SK-N-SH (cell line): ENCODE measurements around the gene MELK. TPM values are rescaled to one million over a fixed set of nuclear protein-coding genes. Genes with fewer than 3 reads are reported as not detected.

ENCODE experiments used
- CTCF ChIA-PET: fragments of 300-600, 350-600 bp; formaldehyde crosslinking; extraction: SDS; loops from one replicate; lab custom pipeline; 2021; lab: Yijun Ruan, JAX
- POLR2A ChIA-PET: fragments of 350-600 bp; sonication (Branson Sonifier 250); formaldehyde crosslinking; extraction: SDS; loops from one replicate; lab custom pipeline; 2020; ENCODE audit warnings: antibody characterized with exemption, inconsistent platforms; lab: Yijun Ruan, JAX
- DNase-seq: peaks from one replicate; pipeline ENCODE4 v3.0.0; 2012
- H2AFZ ChIP-seq: fragments of 200-600 bp; sonication (generic); 2 replicates; pipeline ENCODE4 v1.8.1; 2016; ENCODE audit warnings: antibody characterized with exemption, mild to moderate bottlenecking, low read depth
- H3F3A ChIP-seq: fragments of 200-600 bp; sonication (generic); replicated peaks from 2 replicates; pipeline ENCODE3; 2016; ENCODE audit warnings: antibody characterized with exemption, mild to moderate bottlenecking; ENCODE audit not compliant: insufficient read depth
- H3K27ac ChIP-seq, 2 experiments: fragments of 200-500 bp in 1 of 2; fragments of 200-600 bp in 1 of 2; sonication (Bioruptor generic) in 1 of 2; sonication (generic), shearing (Covaris generic) in 1 of 2; 2 replicates each; pipeline versions ENCODE4 v1.5.1 to v1.6.1; 2014 to 2016; ENCODE audit warnings: low read depth in 2 of 2, inconsistent platforms in 1 of 2, low read length in 1 of 2, mild to moderate bottlenecking in 1 of 2, mixed read lengths in 1 of 2
- H3K27me3 ChIP-seq: fragments of 200-600 bp; sonication (generic), shearing (Covaris generic); 2 replicates; pipeline ENCODE4 v1.6.1; 2016; ENCODE audit warnings: mixed run types; ENCODE audit not compliant: insufficient read depth
- H3K36me3 ChIP-seq, 2 experiments: fragments of 200-500 bp in 1 of 2; fragments of 200-600 bp in 1 of 2; sonication (Bioruptor generic) in 1 of 2; sonication (generic) in 1 of 2; replicated peaks in 1 of 2; 2 replicates each; pipeline versions ENCODE3 to v1.5.1; 2014 to 2016; ENCODE audit warnings: low read length in 1 of 2, mild to moderate bottlenecking in 1 of 2; ENCODE audit not compliant: insufficient read depth in 2 of 2, control insufficient read depth in 1 of 2
- H3K4me1 ChIP-seq, 2 experiments: fragments of 200-500 bp in 1 of 2; fragments of 200-600 bp in 1 of 2; sonication (Bioruptor generic) in 1 of 2; sonication (generic), shearing (Covaris generic) in 1 of 2; 2 replicates each; pipeline versions ENCODE4 v1.5.1 to v1.6.1; 2014 to 2016; ENCODE audit warnings: low read depth in 1 of 2, low read length in 1 of 2, mixed run types in 1 of 2; ENCODE audit not compliant: insufficient read depth in 2 of 2, control insufficient read depth in 1 of 2
- H3K4me2 ChIP-seq: fragments of 200-600 bp; sonication (generic), shearing (Covaris generic); 2 replicates; pipeline ENCODE4 v1.6.1; 2017; ENCODE audit warnings: mixed run types
- H3K4me3 ChIP-seq, 2 experiments: fragments of 200-500 bp in 1 of 2; fragments of 200-600 bp in 1 of 2; sonication (Bioruptor generic) in 1 of 2; sonication (generic), shearing (Covaris generic) in 1 of 2; 2 replicates each; pipeline versions ENCODE4 v1.5.1 to v1.8.1; 2014 to 2016; ENCODE audit warnings: low read depth in 2 of 2, inconsistent platforms in 1 of 2, low read length in 1 of 2, mild to moderate bottlenecking in 1 of 2, mixed read lengths in 1 of 2, moderate library complexity in 1 of 2
- H3K79me2 ChIP-seq: fragments of 200-600 bp; sonication (generic); 2 replicates; pipeline ENCODE4 v1.8.1; 2017; ENCODE audit warnings: mild to moderate bottlenecking; ENCODE audit not compliant: insufficient read depth
- H3K9ac ChIP-seq: fragments of 200-600 bp; sonication (generic); 2 replicates; pipeline ENCODE4 v1.6.1; 2017; ENCODE audit warnings: mixed run types
- H3K9me2 ChIP-seq: fragments of 200-600 bp; sonication (generic); 2 replicates; pipeline ENCODE4 v1.6.1; 2017; ENCODE audit warnings: mixed run types
- H3K9me3 ChIP-seq: fragments of 200-600 bp; sonication (generic); 2 replicates; pipeline ENCODE4 v1.6.1; 2017; ENCODE audit warnings: mixed run types, mild to moderate bottlenecking, moderate library complexity
- H4K20me1 ChIP-seq: fragments of 200-600 bp; sonication (generic); 2 replicates; pipeline ENCODE4 v1.6.1; 2017; ENCODE audit warnings: mild to moderate bottlenecking, mixed run types; ENCODE audit not compliant: insufficient read depth
- FOXJ3 ChIP-seq: sonication (generic); formaldehyde crosslinking; IDR thresholded peaks from 2 replicates; pipeline ENCODE4 v1.5.1; 2020; ENCODE audit warnings: mild to moderate bottlenecking, missing genetic modification reagents
- RAD21 ChIP-seq: IDR thresholded peaks from 2 replicates; pipeline ENCODE4 v1.6.1; 2012; ENCODE audit warnings: mild to moderate bottlenecking, low read length
- RCOR1 ChIP-seq: fragments of 150-350 bp; IDR thresholded peaks from 2 replicates; pipeline ENCODE4 v1.6.1; 2017; ENCODE audit warnings: antibody characterized with exemption, low read length
- RFX5 ChIP-seq: IDR thresholded peaks from 2 replicates; pipeline ENCODE4 v1.6.1; 2012; ENCODE audit warnings: mild to moderate bottlenecking, improper control_type of control experiment, low read length
- SMC3 ChIP-seq: IDR thresholded peaks from 2 replicates; pipeline ENCODE4 v1.6.1; 2012; ENCODE audit warnings: low read depth, low read length, improper control_type of control experiment
- YY1 ChIP-seq: IDR thresholded peaks from 2 replicates; pipeline ENCODE4 v1.4.0; 2012; ENCODE audit warnings: low read depth, mild to moderate bottlenecking
- ZBTB33 ChIP-seq: IDR thresholded peaks from 2 replicates; pipeline ENCODE4 v1.4.0; 2012; ENCODE audit warnings: low read depth, borderline replicate concordance
- WGBS: methylation state at CpG from one replicate; pipeline ENCODE4 v1.1.6; 2017; ENCODE audit warnings: low lambda C conversion rate; 5-methylcytosine and 5-hydroxymethylcytosine counted together
- polyA plus RNA-seq, 3 experiments: library from polyadenylated mRNA; depleted of rRNA; stranded (reverse); fragments of >200 nt; gene quantifications; 2 replicates each; pipeline ENCODE4 v1.2.3, GENCODE V29; 2012
- TF ChIP-seq, protein P1 (sequence below): fragments of 150-350 bp; IDR thresholded peaks from 2 replicates; pipeline ENCODE4 v1.6.1; 2017; ENCODE audit warnings: antibody characterized with exemption, low read length, low read depth, borderline replicate concordance
- TF ChIP-seq, protein P2 (sequence below): fragments of 150-350 bp; IDR thresholded peaks from 2 replicates; pipeline ENCODE4 v1.6.1; 2016; ENCODE audit warnings: mild to moderate bottlenecking, low read depth, low read length

The MELK gene
- polyA plus RNA-seq, 1 of the 3 experiments (the other 2 are of a cell fraction) = 16.5 TPM

DNA sequence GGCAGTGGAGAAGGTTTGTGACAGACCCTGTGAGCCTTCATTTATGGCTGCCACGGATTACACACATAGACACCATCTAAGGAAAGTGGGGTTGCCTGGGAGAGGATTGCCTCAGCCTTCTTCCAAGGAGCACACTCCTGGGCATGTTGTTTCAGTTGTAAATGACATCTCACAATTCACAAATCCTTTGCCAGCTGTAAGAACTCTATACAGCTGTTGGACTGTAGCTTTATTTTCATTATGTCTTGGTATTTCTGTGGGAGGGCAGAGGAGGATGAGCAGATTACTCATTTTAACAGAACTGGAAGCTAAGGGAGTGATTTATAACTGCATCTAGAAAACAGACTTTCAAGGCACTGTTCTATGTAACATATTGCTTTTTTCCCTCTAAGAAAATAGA lies 25.6 kb downstream of the MELK start:
- H3K4me1 ChIP-seq = peaks cover 0 to 11% of the 10 kb centered on the region in 2 experiments; a peak in 1 of 4 replicates
- no peaks in the 10 kb centered on the region for H3K9me3 ChIP-seq
- TF ChIP-seq, protein P1, sequence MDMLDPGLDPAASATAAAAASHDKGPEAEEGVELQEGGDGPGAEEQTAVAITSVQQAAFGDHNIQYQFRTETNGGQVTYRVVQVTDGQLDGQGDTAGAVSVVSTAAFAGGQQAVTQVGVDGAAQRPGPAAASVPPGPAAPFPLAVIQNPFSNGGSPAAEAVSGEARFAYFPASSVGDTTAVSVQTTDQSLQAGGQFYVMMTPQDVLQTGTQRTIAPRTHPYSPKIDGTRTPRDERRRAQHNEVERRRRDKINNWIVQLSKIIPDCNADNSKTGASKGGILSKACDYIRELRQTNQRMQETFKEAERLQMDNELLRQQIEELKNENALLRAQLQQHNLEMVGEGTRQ = no peak
- TF ChIP-seq RAD21 = no peak
- TF ChIP-seq ZBTB33 = no peak
- no peak for TF ChIP-seq SMC3
- no peak for TF ChIP-seq YY1
- TF ChIP-seq FOXJ3 (CRISPR knock-in tag) = no peak
- TF ChIP-seq RCOR1 = no peak
- no peak for TF ChIP-seq RFX5
- TF ChIP-seq, all 33 proteins: peak for 0
- ChIA-PET CTCF (interaction anchor here (0.8 to 2.7 kb wide), 8 partner anchors 12 to 182 kb away, joined by 3 to 16 read pairs (median 3); no protein-coding TSS in a partner anchor), POLR2A (no interaction called here)
- Histone ChIP-seq H3K9ac (no peak overlapping the region), H3K4me3 (no peak overlapping the region), H3F3A (no peaks in the 10 kb centered on the region), H3K27me3 (no peaks in the 10 kb centered on the region), H3K79me2 (peaks cover 81% of the 10 kb centered on the region), H2AFZ (no peak overlapping the region), H3K4me2 (peak overlapping the region; percentile 49; the same call in 1 of the 2 replicates), H4K20me1 (no peaks in the 10 kb centered on the region), H3K36me3 (peaks cover 2 to 28% of the 10 kb centered on the region in 2 experiments), H3K27ac (peak overlapping the region in 1 of 2 experiments; percentile 16; a peak in 1 of 4 replicates), H3K9me2 (no peaks in the 10 kb centered on the region)
- 100% methylated on average over 1 of the region's 1 CpG for WGBS
- no peak for DNase-seq

DNA sequence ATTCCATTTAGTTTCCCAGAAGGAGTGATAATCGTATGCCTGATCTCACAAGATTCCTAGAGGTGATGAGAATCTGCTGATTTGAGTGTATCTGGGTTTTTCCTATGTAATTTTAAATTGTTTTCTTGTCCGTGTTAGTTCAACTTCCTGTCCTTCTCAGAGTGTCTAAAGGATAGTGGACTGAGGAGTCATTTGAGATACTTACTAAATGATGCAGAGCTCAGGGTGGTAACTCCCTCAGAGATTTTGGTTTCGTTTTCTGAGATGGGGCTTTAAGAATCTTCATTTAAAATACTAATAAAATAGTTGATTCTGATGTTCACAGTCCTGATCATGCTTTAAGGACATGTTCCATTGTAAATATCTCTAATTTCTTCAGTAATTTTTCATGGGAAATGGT lies 30.3 kb downstream of the MELK start:
- H3K79me2 ChIP-seq = peaks cover 59% of the 10 kb centered on the region
- peak overlapping the region; percentile 30; the same call in 1 of the 2 replicates for H3K9ac ChIP-seq
- peak overlapping the region in 1 of 2 experiments; percentile 43; a peak in 2 of 4 replicates for H3K27ac ChIP-seq
- H2AFZ ChIP-seq = peak overlapping the region; percentile 40; the same call in 1 of the 2 replicates
- DNase-seq = no peak
- H3K36me3 ChIP-seq = peaks cover 9 to 34% of the 10 kb centered on the region in 2 experiments
- POLR2A ChIA-PET = no interaction called here
- WGBS = 88% methylated on average over 3 of the region's 3 CpGs
- H4K20me1 ChIP-seq = no peaks in the 10 kb centered on the region
- H3F3A ChIP-seq = peaks cover 9% of the 10 kb centered on the region
- H3K9me3 ChIP-seq = no peaks in the 10 kb centered on the region
- H3K4me2 ChIP-seq = peak overlapping the region; percentile 51
- CTCF ChIA-PET = no interaction called here
- no peak overlapping the region for H3K4me3 ChIP-seq
- TF ChIP-seq, protein P2, sequence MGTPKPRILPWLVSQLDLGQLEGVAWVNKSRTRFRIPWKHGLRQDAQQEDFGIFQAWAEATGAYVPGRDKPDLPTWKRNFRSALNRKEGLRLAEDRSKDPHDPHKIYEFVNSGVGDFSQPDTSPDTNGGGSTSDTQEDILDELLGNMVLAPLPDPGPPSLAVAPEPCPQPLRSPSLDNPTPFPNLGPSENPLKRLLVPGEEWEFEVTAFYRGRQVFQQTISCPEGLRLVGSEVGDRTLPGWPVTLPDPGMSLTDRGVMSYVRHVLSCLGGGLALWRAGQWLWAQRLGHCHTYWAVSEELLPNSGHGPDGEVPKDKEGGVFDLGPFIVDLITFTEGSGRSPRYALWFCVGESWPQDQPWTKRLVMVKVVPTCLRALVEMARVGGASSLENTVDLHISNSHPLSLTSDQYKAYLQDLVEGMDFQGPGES = no peak
- TF ChIP-seq, all 33 proteins: peak for 0
- Histone ChIP-seq H3K9me2 (no peaks in the 10 kb centered on the region), H3K4me1 (peaks cover 0 to 7% of the 10 kb centered on the region in 2 experiments; a peak in 1 of 4 replicates), H3K27me3 (no peaks in the 10 kb centered on the region)
